GM03348 (cell line): ENCODE results near the gene KIF21A.

Source experiments
- DNase-seq: peaks from one replicate; pipeline ENCODE4 v3.0.0; 2012; ENCODE audit warnings: low spot score

KIF21A gene

DNA sequence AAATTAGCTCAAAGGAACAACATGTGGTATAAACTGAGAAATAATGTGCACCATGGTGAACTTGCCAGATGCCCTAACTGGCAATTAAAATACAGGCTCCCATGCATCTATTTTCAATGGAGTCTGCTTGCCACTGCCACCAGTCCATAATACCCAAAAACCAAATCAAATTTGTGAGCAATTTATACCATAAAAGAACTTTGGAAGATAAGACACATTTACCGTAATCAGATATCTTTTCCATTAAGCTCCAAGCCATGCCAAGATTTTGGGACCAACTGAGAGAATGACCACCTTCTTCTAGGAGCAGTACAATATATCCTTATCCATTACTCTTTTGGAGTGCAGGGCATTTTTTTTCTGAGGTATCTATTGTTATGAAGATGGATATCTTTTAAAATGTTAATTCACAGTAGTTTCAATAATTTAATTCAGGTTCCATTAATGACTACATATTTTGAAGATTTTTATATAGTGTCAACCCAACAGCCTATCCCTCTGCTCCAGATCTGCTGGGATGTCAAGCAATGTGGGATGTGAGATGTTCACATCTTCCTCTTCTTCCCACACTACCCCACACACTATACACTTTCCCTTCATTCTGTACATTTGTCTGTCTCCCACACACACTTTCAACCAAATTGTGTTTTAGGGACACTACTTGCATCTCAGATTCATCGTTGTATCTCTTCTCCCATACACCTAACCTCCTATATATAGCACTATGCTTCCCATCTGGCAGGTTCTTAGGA lies 53.3 kb downstream of the KIF21A start:
- DNase-seq: no peak

DNA sequence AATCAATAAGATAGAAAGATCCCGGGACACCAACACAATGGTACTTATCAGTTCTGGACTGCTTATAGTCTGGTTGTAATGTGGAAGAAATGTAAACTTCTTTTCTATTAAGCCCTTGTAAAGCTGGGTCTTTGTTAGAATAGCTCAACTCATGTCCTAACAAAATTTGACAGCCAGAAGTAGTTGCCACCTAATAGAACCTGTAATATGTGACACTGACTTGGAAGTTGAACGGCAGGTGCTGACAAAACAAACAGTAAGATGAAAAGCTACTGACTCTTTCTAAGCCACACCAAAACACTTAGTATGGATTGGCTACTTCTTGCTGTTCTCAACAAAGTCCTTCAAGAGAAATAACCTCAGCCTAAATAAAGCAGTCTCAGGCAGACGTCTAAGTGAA lies 56.6 kb downstream of the KIF21A start:
- no peak for DNase-seq

DNA sequence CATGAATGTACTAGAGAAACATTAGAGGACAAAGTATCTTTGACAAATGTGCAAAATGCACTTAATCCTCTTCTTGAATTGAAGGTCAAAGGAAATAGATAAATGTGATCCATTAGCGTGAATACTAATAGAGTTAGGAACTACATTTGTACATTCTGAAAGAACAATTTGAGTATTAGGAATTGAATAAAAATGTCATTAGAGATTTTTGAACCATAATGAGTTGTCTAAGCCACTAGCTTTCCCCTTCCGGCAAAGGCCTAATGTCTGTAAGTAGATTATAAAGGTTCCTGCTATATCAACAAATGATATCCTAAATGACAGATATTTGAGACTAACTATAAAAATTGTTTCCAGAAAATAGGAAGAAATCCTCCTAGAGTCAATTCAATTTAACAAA lies 59.8 kb downstream of the KIF21A start:
- DNase-seq: no peak

DNA sequence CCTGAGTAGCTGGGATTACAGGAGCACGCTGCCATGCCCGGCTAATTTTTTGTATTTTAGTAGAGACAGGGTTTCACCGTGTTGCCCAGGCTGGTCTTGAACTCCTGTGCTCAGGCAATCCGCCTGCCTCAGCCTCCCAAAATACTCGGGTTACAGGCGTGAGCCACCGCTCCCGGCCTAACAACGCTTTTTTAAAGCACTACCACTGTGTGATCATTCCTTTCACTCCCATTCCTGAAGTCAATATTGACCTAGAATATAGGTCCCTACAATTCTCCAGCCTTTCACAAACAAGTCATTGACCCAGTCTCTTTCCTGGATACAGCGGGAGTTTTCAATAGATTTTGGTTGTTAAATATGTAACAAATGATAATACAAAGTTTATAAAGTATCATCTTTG lies 62.8 kb downstream of the KIF21A start:
- no peak for DNase-seq

DNA sequence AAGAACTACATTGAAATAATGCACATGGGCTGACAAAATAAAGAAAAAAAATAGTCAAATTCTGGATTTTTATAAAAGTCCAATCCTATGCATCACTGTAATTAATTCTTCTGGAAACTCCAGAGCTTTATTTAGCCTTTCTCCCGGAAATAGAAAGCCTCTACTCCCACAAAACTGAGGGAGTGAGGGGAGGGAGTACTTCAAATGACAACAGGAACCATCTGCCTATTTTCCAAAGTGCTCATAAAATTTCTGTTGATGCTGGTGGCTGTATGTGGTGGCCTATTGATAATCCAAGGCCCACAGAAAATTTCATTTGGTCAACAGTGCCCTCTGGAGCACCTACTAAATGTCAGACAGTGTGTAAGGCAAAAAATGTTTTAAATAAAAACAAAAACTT lies 64.6 kb downstream of the KIF21A start:
- DNase-seq: no peak

DNA sequence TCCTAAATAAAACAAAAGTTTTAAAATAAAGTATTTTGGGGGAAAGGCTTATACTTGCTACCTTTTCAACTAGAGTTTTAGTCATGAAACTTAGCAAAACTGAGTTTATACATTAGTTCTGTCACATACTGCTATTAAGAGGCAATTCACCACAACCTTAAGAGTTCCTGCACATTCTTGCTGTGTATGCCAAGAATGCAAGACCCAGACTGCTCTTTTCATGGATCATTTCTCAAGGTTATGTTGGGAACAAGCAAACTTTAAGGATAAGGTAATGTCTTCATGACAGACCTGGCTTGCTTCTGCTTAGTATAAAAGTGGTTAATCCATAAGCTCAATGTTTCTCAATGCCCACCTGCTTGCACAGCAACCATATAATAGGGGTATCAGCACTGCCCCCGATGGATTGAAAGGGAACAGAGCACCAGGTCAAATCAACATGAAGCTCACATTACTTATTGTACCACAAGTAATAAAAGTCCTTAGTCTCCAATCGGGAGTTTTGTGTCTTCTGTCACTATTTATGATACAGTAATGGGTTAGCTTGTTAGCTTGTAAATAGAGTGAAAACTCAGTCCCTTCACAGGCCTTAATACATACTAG lies 67.6 kb downstream of the KIF21A start:
- no peak for DNase-seq

DNA sequence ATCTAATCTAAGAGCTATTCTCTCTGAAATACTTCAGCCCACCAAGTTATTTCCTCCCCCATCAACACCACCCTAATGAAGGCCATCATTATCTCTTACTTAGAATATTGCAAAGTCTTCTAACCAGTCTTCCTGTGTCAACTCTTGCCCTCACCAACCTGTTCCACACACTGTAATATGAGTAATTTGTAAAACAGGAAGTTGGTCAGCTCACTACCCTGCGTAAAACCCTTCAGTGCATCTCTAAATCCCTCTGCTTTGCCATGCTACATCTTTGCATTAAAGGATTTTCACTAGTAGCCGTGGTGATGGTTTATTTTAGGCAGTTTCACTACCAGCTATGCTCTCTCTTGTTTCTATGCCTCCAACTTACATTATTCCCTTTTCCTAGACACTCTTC lies 70.0 kb downstream of the KIF21A start:
- no peak for DNase-seq

DNA sequence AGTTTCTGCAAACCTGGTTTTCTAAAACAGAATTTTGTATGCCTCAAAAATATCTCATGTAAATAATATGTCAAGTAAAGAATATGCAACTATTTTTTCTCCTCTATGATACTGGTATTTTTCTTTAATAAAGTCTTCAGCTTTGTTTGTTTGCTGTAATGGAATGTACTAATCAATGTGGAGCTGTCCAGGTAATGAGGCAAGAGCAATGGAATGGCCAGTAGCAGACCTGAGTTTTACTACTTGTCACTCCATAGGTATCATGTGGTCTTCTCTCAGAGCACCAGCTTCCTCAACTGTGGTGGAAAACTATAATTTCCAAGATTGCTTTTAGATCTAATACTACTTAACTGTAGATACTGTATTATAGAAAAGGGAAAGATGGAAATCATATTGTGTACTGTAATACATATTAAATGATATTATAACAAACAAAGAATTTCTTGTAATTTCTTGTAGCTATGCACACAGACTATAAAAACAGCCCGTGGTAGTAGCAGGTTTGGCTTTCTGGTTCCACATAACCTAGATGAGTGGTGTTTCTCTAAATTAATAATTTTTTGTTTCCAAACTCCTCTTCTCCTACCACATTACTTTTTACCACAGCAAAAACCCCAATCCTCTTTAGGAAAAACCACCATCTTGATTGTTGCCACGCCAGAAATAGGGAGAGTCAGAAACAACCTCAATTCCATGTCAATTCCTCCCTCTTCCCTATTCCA lies 70.6 kb downstream of the KIF21A start:
- DNase-seq: no peak

DNA sequence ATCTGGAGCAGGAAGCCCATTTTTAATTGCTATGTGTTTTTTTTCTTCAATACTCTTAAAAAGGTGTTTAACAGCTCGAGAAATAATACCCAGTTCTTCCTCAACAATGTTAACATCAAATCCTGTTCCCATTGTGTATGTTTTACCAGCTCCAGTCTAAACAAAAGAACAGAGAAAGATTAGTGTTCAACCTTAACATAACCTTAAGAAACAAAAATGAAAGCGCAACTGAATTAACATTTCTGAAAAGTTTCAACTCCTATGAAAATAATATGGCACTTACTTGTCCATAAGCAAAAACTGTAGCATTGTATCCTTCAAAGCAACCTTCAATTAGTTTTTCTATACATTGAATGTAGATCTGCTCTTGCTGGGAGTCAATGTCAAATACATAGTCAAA lies 73.2 kb downstream of the KIF21A start:
- DNase-seq: no peak

DNA sequence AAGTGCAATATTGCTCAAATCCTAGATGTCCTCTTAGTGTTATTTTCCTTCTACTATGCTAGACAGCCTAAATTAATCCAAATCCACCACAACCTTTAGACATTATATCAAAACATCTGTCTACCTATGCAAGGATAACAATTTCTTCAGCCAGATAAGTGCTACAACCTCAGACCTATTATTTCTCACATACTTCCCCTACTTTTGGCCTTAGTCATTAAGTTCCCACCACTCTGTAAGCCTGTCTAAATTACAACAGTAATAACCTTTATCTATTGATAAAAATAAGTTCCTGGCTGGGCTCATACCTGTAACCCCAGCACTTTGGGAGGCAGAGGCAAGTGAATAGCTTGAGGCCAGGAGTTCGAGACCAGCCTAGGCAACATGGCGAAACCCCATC lies 74.0 kb downstream of the KIF21A start:
- DNase-seq: no peak

DNA sequence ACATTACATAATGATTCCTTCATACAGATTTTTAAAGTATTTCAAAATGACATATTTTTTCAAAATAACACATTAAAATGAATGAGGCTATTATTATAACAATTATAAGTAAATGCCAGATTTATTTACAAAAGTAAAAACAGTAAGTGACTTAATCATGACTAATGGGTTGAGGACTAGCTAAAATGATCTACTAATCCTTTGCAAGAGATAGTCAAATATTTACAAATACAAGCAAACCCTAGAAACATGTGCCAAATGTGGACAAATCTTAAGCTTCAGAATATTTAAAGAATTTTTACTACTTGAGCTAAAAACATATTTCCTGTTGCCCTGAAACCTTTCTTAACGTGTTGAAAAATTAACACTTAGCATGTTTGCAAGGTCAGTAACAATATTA lies 74.8 kb downstream of the KIF21A start:
- peak; percentile 5 for DNase-seq

DNA sequence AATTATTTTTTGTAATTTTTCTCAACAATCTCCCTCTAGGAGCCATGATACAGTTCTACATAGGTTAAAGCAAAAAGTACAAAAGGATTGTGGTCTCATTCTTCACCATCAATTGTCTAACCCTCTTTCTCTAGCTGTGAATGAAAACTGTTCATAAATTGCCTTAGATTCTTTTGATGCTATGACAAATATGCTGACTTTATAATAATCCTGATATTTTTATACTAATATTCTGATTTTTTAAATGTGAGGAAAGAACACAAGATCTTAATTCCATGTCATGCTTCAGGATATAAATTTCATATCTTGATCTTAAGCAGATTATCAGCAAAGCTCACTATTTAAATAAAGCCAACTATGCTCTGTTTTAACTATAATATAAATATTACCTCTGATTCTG lies 75.4 kb downstream of the KIF21A start:
- DNase-seq: no peak

DNA sequence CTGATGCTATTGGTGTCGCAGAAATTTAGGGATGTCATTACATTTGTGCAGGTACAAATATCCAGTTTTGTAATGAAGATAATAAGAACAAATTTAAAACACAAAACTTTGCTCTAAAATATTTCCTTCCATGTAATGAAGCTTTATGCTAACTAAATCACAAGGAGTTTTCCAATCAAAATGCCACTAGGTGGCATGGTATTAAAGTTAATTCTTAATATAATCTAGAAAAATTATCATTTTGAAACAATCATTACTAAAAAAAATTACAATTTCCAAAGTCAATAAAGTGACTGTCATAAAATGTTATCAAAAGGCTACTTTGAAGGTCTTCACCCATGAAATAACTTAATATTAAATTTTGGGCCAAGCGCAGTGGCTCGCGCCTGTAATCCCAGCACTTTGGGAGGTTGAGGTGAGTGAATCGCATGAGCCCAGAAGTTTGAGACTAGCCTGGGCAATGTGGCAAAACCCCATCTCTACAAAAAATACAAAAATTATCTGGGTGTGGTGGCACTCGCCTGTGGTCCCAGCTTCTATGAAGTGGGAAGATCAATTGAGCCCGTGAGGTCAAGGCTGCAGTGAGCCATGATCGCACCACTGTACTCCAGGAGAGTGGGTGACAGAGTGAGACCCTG lies 77.4 kb downstream of the KIF21A start:
- DNase-seq: peak; percentile 6

DNA sequence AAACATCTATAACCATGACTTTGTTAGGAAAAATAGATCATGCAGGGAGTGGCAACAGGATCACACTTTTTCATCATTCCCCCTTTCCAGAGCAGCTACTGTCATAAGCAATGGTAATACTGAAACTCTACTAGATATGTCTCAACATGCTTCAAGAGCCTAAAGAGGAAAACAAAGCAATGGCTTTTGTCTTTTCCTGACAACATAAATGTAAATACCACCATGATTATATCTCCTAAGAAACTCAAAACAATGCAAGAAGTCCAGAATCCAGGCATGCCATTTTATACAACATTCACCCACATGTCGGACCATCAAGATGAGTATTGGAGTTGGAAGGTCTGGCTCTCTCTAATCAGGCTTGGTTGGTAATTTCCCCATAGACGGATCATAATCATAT lies 78.7 kb downstream of the KIF21A start:
- no peak for DNase-seq

DNA sequence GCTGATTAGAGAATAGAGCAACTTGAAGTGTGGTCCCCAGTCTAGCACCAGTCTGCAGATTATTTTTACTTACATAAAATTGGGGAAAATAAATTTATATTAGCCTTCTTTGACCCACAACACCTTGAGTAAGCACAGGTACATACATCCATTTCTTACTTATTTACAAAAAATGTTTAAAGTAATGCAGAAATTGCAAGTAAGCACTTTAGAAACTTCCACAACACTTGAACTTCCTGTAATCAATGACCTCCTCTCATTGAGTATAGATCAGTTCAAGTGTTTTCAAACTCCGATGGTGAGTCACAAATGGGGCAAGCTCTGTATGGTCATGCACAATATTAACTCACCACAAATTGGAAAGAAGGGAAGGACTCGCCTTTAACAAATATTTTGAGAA lies 83.3 kb downstream of the KIF21A start:
- DNase-seq: no peak

DNA sequence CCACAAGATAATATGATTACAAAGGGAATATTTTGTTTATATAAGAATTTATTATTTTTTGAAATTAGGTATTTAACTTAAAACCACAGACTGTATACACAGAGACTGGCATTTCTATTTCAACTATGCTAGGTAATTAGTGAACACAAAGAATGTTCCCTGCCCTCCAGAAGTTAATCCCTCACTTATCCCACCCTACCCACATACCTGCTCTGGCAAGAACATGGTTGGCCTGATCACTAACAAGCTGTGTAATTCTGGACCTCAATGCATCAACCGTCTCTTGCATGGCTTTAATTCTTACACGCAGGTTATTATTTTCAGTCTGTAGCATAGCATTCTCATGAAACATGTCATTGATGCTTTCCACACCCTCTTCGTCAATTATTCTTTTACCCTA lies 85.9 kb downstream of the KIF21A start:
- DNase-seq: no peak

DNA sequence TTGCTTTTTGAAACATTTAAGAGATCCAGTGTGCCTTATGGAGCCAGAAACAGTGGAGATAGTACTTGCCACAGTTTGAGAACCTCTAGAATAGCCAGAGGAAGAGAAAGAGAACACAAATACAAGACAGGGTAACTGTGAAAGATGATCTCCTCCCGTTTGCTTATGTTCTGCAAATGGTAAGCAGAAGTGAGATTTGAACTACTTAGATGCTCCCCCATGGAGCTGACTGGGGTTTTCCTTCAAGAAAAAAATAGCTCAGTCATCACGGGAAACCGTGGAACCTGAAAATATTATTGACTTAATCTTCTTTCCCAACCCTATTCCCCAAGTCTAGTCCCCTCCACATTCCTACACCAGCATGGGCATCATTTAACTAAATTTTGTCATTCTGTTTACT lies 87.1 kb downstream of the KIF21A start:
- no peak for DNase-seq

DNA sequence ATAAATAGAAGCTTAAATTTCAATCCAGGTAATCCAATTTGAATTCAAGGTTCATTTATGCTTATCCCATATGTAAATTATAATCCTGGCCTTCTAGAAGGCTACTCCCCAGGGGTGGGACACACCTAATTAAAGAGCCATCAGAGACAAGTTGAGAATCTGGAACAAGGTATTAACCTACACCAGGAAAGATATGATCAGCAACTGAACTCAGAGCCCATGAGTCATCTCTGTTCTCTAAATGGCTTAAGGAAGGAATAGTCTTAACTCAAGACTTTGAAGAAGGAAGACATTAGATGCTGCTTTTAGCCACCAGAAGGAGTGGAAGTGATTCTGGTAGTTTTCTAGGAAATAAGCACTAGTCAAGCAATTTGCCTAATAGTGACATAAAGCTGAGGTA lies 88.0 kb downstream of the KIF21A start:
- no peak for DNase-seq

DNA sequence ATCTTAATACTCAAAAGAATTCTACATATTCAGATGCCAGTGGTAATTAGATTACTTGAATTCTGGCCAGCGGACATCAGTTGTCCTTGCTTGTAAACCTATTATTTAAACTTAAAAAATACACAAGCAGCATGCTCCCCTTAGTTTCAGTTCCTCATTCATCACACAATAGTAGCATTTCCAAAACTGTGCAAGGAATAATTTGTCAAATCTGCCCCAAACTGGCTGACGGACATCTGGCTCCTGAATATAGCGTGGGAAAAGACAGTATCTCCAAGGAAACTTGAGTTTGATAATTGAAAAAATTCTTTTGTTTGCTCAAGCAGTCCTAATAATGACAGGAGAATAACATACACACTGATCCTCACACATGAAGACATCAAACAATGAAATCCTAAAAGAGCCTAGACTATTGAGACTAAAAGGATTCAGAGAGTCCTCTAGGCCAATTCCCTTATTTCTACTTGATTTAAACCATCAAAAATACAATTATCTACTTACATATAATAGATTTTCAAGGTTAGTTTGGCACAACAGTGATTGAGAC lies 90.4 kb downstream of the KIF21A start:
- DNase-seq: no peak

DNA sequence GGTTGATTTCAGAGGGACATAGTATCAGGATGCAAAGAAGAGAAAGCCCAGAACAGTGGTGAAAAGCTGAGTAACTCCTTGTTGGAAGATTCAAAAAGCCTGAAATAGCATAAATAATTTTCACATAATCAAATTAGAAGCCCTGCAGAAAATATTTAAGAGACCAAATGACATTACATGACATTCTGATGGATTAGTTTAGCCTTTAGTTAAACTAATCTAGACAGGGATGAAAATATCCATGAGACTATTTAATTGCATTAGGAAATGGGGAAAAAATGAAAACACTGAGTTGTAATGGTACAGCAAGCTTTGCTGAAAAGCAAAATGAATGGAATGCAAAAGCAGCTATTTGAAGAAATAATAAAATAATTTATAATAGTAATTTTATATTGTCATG lies 91.8 kb downstream of the KIF21A start:
- DNase-seq: no peak

DNA sequence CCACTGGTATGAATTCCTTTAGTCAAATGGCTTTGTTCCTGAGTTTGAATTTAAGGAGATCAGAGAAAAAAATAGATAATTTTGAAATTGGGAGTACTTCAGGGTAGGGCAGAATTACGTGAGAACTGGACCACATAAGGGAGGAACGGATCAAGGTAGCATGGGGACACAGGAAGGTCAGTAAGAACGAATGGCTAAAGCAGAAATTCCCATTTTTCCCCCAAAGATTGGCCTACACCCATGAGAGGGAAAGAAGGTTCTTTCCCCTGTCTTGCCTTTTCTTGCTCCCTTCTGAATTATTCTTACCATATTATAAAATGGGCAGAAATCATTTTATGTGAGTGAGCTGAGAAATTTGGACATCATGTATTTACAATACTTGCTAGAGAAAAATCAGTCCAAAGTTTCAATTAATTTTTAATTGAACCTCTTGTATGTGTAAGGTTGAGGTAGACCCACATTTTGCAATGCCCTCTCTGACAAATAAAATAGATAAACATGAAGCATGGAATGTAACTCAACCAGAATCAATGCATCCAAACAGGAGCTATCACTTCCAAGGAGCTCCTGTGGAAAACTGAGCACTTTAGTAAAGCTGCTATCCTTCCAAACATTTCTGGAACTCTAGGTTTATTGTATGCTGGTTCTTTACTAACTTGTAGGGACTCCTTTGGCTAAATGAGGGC lies 93.8 kb downstream of the KIF21A start:
- DNase-seq: no peak

DNA sequence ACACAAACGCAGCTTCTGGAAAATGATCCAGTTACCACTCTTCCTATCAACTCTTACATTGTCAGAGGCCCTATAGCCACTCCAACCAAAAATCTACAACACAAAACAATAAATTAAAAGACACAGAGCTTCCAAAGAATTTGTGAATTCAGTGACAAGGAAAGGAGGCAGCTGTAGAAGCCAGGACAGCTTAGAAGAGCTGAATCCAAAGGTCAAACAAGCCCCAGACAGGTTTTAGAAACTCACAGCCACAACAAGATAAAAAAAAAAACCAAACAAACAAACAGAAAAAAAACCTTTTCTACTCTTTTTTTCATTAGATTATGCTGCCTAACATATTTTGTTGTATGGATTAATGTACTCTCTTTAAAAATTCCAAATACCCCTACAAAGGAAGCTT lies 94.4 kb downstream of the KIF21A start:
- DNase-seq: no peak
